GM08714 (cell line): Measurements from ENCODE around the gene ETS2.
A peak's percentile ranks its signal among the peaks of the same experiment; 100 is the strongest.

Experiments used
- H3K4me3 ChIP-seq: fragments of 200-500 bp; sonication (Bioruptor generic); 2 replicates; pipeline ENCODE4 v1.5.1; 2014; ENCODE audit warnings: mild to moderate bottlenecking, low read length, inconsistent platforms
- ZNF274 ChIP-seq: IDR thresholded peaks from 2 replicates; pipeline ENCODE4 v1.6.1; 2012; ENCODE audit warnings: mild to moderate bottlenecking, low read depth, low read length

ETS2 gene

GRCh38 chr21:38805328-38806152 lies at the start of gene ETS2:
Gene ETS2 (plus strand): TSS chr21:38805929. CDS start chr21:38810035, 4,106 bp downstream.
- TF ChIP-seq ZNF274, result no peak
- H3K4me3 ChIP-seq, result peak within 1 kb of the TSS; percentile 79

GRCh38 chr21:38756746-38757145 lies 49.0 kb upstream of the ETS2 start:
- no peak overlapping the region for H3K4me3 ChIP-seq
- TF ChIP-seq ZNF274, result no peak

- no peak for TF ChIP-seq ZNF274
- H3K4me3 ChIP-seq, result no peak overlapping the region
These were observed 47.1 kb upstream of the ETS2 start for GRCh38 chr21:38758501-38759214.

- H3K4me3 ChIP-seq, result no peak overlapping the region
- no peak for TF ChIP-seq ZNF274
These were observed 46.3 kb upstream of the ETS2 start for GRCh38 chr21:38759413-38759812.

- no peak overlapping the region for H3K4me3 ChIP-seq
- no peak for TF ChIP-seq ZNF274
These were observed 45.5 kb upstream of the ETS2 start for GRCh38 chr21:38760017-38760761.

GRCh38 chr21:38760762-38761155 lies 45.0 kb upstream of the ETS2 start:
- H3K4me3 ChIP-seq, result no peak overlapping the region
- no peak for TF ChIP-seq ZNF274

GRCh38 chr21:38761531-38761930 lies 44.2 kb upstream of the ETS2 start:
- TF ChIP-seq ZNF274, result no peak
- H3K4me3 ChIP-seq, result no peak overlapping the region

- no peak overlapping the region for H3K4me3 ChIP-seq
- no peak for TF ChIP-seq ZNF274
These were observed 40.7 kb upstream of the ETS2 start for GRCh38 chr21:38765056-38765455.

GRCh38 chr21:38766987-38767722 lies 38.6 kb upstream of the ETS2 start:
- TF ChIP-seq ZNF274, result no peak
- peak overlapping the region; percentile 40; the same call in 1 of the 2 replicates for H3K4me3 ChIP-seq

GRCh38 chr21:38768471-38769063 lies 37.2 kb upstream of the ETS2 start:
- TF ChIP-seq ZNF274, result no peak
- H3K4me3 ChIP-seq, result peak overlapping the region; percentile 14; the same call in 1 of the 2 replicates

GRCh38 chr21:38769191-38769780 lies 36.4 kb upstream of the ETS2 start:
- no peak for TF ChIP-seq ZNF274
- H3K4me3 ChIP-seq, result no peak overlapping the region

- no peak for TF ChIP-seq ZNF274
- H3K4me3 ChIP-seq, result no peak overlapping the region
These were observed 35.1 kb upstream of the ETS2 start for GRCh38 chr21:38770660-38771059.

- TF ChIP-seq ZNF274, result no peak
- no peak overlapping the region for H3K4me3 ChIP-seq
These were observed 34.2 kb upstream of the ETS2 start for GRCh38 chr21:38771536-38771935.
